Measurements from ENCODE around the gene SIRPB1.
"Not testable (repeated sequence)": the region's sequence is repeated elsewhere in the genome, so short reads cannot be mapped to it uniquely, and the experiment has no call there.

Gene SIRPB1

DNA sequence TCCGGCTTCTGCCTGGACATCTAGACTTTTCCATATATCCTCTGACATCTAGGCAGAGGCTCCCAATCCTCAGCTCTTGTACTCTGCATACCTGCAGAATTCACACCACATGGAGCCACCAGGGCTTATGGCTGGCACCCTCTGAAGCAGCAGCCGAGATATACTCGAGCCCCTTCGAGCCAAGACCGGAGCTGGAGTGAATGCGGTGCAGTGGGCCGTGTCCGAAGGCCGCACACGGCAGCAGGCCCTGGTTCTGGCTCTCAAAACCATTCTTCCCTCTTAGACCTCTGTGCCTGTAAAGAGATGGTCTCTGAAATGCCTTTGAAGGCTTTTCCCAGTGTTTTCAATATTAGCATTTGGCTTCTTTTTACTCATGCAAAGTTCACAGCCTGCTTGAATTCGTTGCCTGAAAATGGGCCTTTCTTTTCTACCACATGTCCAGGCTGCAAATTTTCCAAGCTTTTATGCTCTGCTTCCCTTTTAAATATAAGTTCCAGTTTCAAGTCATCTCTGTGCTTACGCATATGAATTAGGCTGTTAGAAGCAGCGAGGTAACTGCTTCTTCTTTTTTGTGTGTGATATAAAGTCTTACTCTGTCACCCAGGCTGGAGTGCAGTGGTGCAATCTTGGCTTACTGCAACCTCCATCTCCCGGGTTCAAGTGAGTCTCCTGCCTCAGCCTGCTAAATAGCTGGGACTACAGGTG lies 3.8 kb upstream of the SIRPB1 start:
- Histone ChIP-seq H3K4me3 (ENCODE audit: low read length) (no peak overlapping the region), H3K27me3 (ENCODE audit: insufficient read depth, low read length) (peaks cover 6% of the 10 kb centered on the region; the same call in 1 of the 2 replicates), H3K4me1 (ENCODE audit: insufficient read depth, low read length) (no peaks in the 10 kb centered on the region; the same call in 1 of the 2 replicates), H3K36me3 (ENCODE audit: insufficient read depth, low read depth, low read length) (no peaks in the 10 kb centered on the region), H3K9ac (ENCODE audit: low read depth, low read length) (no peak overlapping the region), H3K9me3 (ENCODE audit: insufficient read depth, low read depth, low read length) (peaks cover 4% of the 10 kb centered on the region), H3K27ac (ENCODE audit: low read length) (no peak overlapping the region)

DNA sequence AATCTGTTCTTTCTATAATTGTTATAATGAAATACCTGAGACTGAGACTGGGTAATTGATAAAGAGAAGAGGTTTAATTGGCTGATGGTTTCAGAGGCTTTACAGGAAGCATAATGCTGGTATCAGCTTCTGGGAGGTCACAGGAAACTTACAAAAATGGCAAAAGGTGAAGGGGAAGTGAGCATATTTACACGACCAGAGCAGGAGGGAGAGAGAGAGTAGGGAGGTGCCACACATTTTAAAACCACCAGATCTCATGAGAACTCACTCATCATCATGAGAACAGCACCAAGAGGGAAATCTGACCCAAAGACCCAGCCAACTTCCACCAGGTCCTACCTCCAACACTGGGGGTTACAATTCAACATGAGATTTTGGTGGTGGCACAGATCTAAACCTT lies 2.6 kb upstream of the SIRPB1 start:
- H3K36me3 ChIP-seq (ENCODE audit: insufficient read depth, low read depth, low read length), result no peaks in the 10 kb centered on the region
- H3K4me1 ChIP-seq (ENCODE audit: insufficient read depth, low read length), result no peaks in the 10 kb centered on the region; the same call in 1 of the 2 replicates
- no peak overlapping the region for H3K4me3 ChIP-seq (ENCODE audit: low read length)
- H3K27ac ChIP-seq (ENCODE audit: low read length), result no peak overlapping the region
- peaks cover 6% of the 10 kb centered on the region for H3K9me3 ChIP-seq (ENCODE audit: insufficient read depth, low read depth, low read length)
- no peak overlapping the region for H3K9ac ChIP-seq (ENCODE audit: low read depth, low read length)
- H3K27me3 ChIP-seq (ENCODE audit: insufficient read depth, low read length), result peaks cover 6% of the 10 kb centered on the region; the same call in 1 of the 2 replicates

- Histone ChIP-seq H3K4me3 (ENCODE audit: low read length) (no peak overlapping the region), H3K36me3 (ENCODE audit: insufficient read depth, low read depth, low read length) (no peaks in the 10 kb centered on the region), H3K4me1 (ENCODE audit: insufficient read depth, low read length) (no peaks in the 10 kb centered on the region; the same call in 1 of the 2 replicates), H3K27me3 (ENCODE audit: insufficient read depth, low read length) (no peaks in the 10 kb centered on the region), H3K9me3 (ENCODE audit: insufficient read depth, low read depth, low read length) (peaks cover 6% of the 10 kb centered on the region), H3K9ac (ENCODE audit: low read depth, low read length) (no peak overlapping the region), H3K27ac (ENCODE audit: low read length) (no peak overlapping the region)
Observed at GRCh38 chr20:1621316-1621715, 1.5 kb upstream of the SIRPB1 start.

- no peaks in the 10 kb centered on the region for H3K36me3 ChIP-seq (ENCODE audit: insufficient read depth, low read depth, low read length)
- no peaks in the 10 kb centered on the region; the same call in 1 of the 2 replicates for H3K4me1 ChIP-seq (ENCODE audit: insufficient read depth, low read length)
- no peak overlapping the region for H3K27ac ChIP-seq (ENCODE audit: low read length)
- peaks cover 6% of the 10 kb centered on the region for H3K9me3 ChIP-seq (ENCODE audit: insufficient read depth, low read depth, low read length)
- no peak overlapping the region for H3K9ac ChIP-seq (ENCODE audit: low read depth, low read length)
- H3K27me3 ChIP-seq (ENCODE audit: insufficient read depth, low read length), result no peaks in the 10 kb centered on the region
- H3K4me3 ChIP-seq (ENCODE audit: low read length), result no peak overlapping the region
Observed at GRCh38 chr20:1618954-1619540, 762 bp downstream of the SIRPB1 start.

GRCh38 chr20:1618479-1618878 lies 1.3 kb downstream of the SIRPB1 start:
- no peaks in the 10 kb centered on the region for H3K27me3 ChIP-seq (ENCODE audit: insufficient read depth, low read length)
- no peaks in the 10 kb centered on the region for H3K36me3 ChIP-seq (ENCODE audit: insufficient read depth, low read depth, low read length)
- peaks cover 6% of the 10 kb centered on the region for H3K9me3 ChIP-seq (ENCODE audit: insufficient read depth, low read depth, low read length)
- H3K9ac ChIP-seq (ENCODE audit: low read depth, low read length), result no peak overlapping the region
- no peak overlapping the region for H3K27ac ChIP-seq (ENCODE audit: low read length)
- no peaks in the 10 kb centered on the region; the same call in 1 of the 2 replicates for H3K4me1 ChIP-seq (ENCODE audit: insufficient read depth, low read length)
- no peak overlapping the region for H3K4me3 ChIP-seq (ENCODE audit: low read length)

GRCh38 chr20:1616858-1617434 lies 2.9 kb downstream of the SIRPB1 start:
- no peak overlapping the region for H3K9ac ChIP-seq (ENCODE audit: low read depth, low read length)
- no peak overlapping the region for H3K4me3 ChIP-seq (ENCODE audit: low read length)
- peaks cover 6% of the 10 kb centered on the region for H3K9me3 ChIP-seq (ENCODE audit: insufficient read depth, low read depth, low read length)
- H3K27ac ChIP-seq (ENCODE audit: low read length), result no peak overlapping the region
- H3K4me1 ChIP-seq (ENCODE audit: insufficient read depth, low read length), result no peaks in the 10 kb centered on the region; the same call in 1 of the 2 replicates
- no peaks in the 10 kb centered on the region for H3K27me3 ChIP-seq (ENCODE audit: insufficient read depth, low read length)
- no peaks in the 10 kb centered on the region for H3K36me3 ChIP-seq (ENCODE audit: insufficient read depth, low read depth, low read length)

DNA sequence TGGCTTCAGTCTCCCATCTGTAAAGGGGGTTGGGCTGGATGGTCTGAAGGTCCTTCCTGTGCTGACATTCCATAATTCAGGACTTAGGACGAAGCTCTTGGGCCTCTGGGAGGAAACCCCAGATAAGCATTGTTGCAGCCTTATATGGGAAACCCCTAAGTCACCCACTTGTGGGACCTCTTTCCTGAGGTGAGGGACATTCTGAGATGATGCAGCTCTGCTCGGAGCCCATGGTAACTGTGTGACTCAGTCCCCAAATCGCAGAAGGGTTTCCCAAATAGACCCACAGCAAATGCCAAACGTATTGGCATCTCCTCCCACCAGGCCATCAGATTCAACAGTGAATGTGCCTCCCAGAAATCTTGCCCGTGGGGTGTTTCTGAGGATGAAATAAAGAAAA lies 9.4 kb downstream of the SIRPB1 start:
- not testable (repeated sequence) for H3K27me3 ChIP-seq (ENCODE audit: insufficient read depth, low read length); H3K36me3 ChIP-seq (ENCODE audit: insufficient read depth, low read depth, low read length); H3K4me3 ChIP-seq (ENCODE audit: low read length); H3K4me1 ChIP-seq (ENCODE audit: insufficient read depth, low read length); H3K9ac ChIP-seq (ENCODE audit: low read depth, low read length); H3K9me3 ChIP-seq (ENCODE audit: insufficient read depth, low read depth, low read length); H3K27ac ChIP-seq (ENCODE audit: low read length)

GRCh38 chr20:1608678-1609347 lies 11.0 kb downstream of the SIRPB1 start:
- H3K27me3 ChIP-seq (ENCODE audit: insufficient read depth, low read length); H3K4me3 ChIP-seq (ENCODE audit: low read length); H3K9me3 ChIP-seq (ENCODE audit: insufficient read depth, low read depth, low read length); H3K27ac ChIP-seq (ENCODE audit: low read length); H3K4me1 ChIP-seq (ENCODE audit: insufficient read depth, low read length); H3K36me3 ChIP-seq (ENCODE audit: insufficient read depth, low read depth, low read length); H3K9ac ChIP-seq (ENCODE audit: low read depth, low read length): not testable (repeated sequence)

GRCh38 chr20:1600736-1601135 lies 19.1 kb downstream of the SIRPB1 start:
- Histone ChIP-seq H3K27me3 (ENCODE audit: insufficient read depth, low read length) (no peaks in the 10 kb centered on the region), H3K4me1 (ENCODE audit: insufficient read depth, low read length) (no peaks in the 10 kb centered on the region), H3K9ac (ENCODE audit: low read depth, low read length) (no peak overlapping the region), H3K9me3 (ENCODE audit: insufficient read depth, low read depth, low read length) (no peaks in the 10 kb centered on the region), H3K4me3 (ENCODE audit: low read length) (no peak overlapping the region), H3K36me3 (ENCODE audit: insufficient read depth, low read depth, low read length) (no peaks in the 10 kb centered on the region), H3K27ac (ENCODE audit: low read length) (no peak overlapping the region)

GRCh38 chr20:1595333-1595732 lies 24.5 kb downstream of the SIRPB1 start:
- no peaks in the 10 kb centered on the region for H3K27me3 ChIP-seq (ENCODE audit: insufficient read depth, low read length)

DNA sequence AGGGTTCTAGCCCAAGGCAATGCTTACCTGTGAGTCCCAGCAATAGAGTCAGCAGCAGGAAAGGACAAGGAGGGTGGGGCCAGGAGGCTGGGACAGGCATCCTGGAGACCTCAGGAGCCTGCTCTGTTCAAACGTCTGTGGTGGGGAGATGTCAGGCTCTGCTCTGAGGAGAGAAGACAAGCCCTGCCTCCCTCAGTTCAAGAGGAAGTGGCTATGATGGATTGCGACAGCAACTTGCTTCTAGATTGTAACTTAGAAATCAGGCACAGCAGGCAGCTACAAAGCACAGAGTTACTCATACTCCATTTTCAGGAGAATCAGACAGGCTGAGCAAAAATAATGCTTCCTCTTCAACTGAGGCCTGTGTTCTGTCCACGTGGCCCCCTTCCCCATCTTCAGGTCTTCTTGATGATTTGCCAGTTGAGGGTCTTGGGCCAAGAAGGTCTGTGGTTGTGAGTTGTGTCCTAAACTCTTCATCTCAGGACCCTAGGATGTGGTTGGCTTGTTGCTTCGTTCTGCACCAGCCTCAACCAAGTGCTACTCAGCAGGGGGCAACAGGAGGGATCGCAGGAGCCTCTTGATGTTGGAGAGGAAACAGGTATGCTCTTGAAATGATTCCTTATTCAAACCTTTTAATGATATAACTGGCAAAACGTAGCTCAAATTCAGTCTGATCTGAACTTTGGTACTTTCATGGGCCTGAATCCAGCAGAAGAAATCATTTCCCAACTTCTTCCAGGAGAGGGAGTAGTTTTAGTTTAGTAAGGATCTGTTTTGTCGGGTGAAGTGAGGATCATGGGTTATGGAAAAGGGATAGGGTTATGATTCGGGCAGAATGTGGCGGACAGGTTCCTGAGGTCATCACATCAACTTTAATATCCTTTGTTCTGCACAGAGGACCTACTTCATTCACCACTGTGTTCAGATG lies 31.0 kb downstream of the SIRPB1 start:
- Histone ChIP-seq H3K9ac (ENCODE audit: low read depth, low read length) (no peak overlapping the region), H3K27me3 (ENCODE audit: insufficient read depth, low read length) (no peaks in the 10 kb centered on the region), H3K4me3 (ENCODE audit: low read length) (no peak overlapping the region), H3K9me3 (ENCODE audit: insufficient read depth, low read depth, low read length) (no peaks in the 10 kb centered on the region), H3K27ac (ENCODE audit: low read length) (no peak overlapping the region), H3K4me1 (ENCODE audit: insufficient read depth, low read length) (no peaks in the 10 kb centered on the region), H3K36me3 (ENCODE audit: insufficient read depth, low read depth, low read length) (no peaks in the 10 kb centered on the region)

More at GRCh38 chr20:1595333-1595732, 24.5 kb downstream of the SIRPB1 start:
- H3K4me3 ChIP-seq (ENCODE audit: low read length), result no peak overlapping the region
- no peak overlapping the region for H3K9ac ChIP-seq (ENCODE audit: low read depth, low read length)
- H3K4me1 ChIP-seq (ENCODE audit: insufficient read depth, low read length), result no peaks in the 10 kb centered on the region
- H3K9me3 ChIP-seq (ENCODE audit: insufficient read depth, low read depth, low read length), result no peaks in the 10 kb centered on the region
- no peak overlapping the region for H3K27ac ChIP-seq (ENCODE audit: low read length)
- H3K36me3 ChIP-seq (ENCODE audit: insufficient read depth, low read depth, low read length), result no peaks in the 10 kb centered on the region
